Neutrophil (primary cell): ENCODE measurements around the gene DGKG.

Source experiments
- H3K27ac ChIP-seq: fragments of 200-600 bp; sonication (generic); 2 replicates; pipeline ENCODE4 v1.5.1; 2016; ENCODE audit warnings: mild to moderate bottlenecking, moderate library complexity
- H3K27me3 ChIP-seq: fragments of 200-600 bp; sonication (generic); 2 replicates; pipeline ENCODE4 v1.6.0; 2016; ENCODE audit warnings: mild to moderate bottlenecking
- H3K36me3 ChIP-seq: fragments of 200-600 bp; sonication (generic); 2 replicates; pipeline ENCODE4 v1.5.1; 2017
- H3K4me1 ChIP-seq, 2 experiments: fragments of 200-600 bp in 1 of 2; sonication (generic) in 1 of 2; 1 replicate in 1 of 2; 2 replicates in 1 of 2; pipeline versions ENCODE4 v1.5.1 to v1.6.1; 2013 to 2016; ENCODE audit warnings: low read depth in 1 of 2, low read length in 1 of 2, mild to moderate bottlenecking in 1 of 2, moderate library complexity in 1 of 2; ENCODE audit not compliant: control insufficient read depth in 1 of 2, insufficient read depth in 1 of 2
- H3K4me3 ChIP-seq, 2 experiments: fragments of 200-600 bp in 1 of 2; sonication (generic) in 1 of 2; 1 replicate in 1 of 2; 2 replicates in 1 of 2; pipeline ENCODE4 v1.5.1; 2013 to 2016; ENCODE audit warnings: low read depth in 1 of 2, low read length in 1 of 2, mild to moderate bottlenecking in 1 of 2, moderate library complexity in 1 of 2
- H3K9me3 ChIP-seq: fragments of 200-600 bp; sonication (generic); 2 replicates; pipeline ENCODE4 v1.5.1; 2016
- CTCF ChIP-seq: fragments of 200-600 bp; sonication (generic); IDR thresholded peaks from 2 replicates; pipeline ENCODE4 v1.5.1; 2016; ENCODE audit warnings: antibody characterized with exemption

The DGKG gene

GRCh38 chr3:186359078-186359477 is 3.0 kb downstream of the DGKG start:
- H3K27ac ChIP-seq: peak overlapping the region; percentile 84
- H3K36me3 ChIP-seq: no peaks in the 10 kb centered on the region
- TF ChIP-seq CTCF: no peak
- no peak overlapping the region for H3K4me3 ChIP-seq
- peaks cover 48 to 68% of the 10 kb centered on the region in 2 experiments for H3K4me1 ChIP-seq
- no peaks in the 10 kb centered on the region for H3K27me3 ChIP-seq
- H3K9me3 ChIP-seq: no peaks in the 10 kb centered on the region

- Histone ChIP-seq H3K27me3 (no peaks in the 10 kb centered on the region), H3K4me3 (no peak overlapping the region), H3K36me3 (no peaks in the 10 kb centered on the region), H3K9me3 (no peaks in the 10 kb centered on the region), H3K27ac (no peak overlapping the region), H3K4me1 (peaks cover 39 to 69% of the 10 kb centered on the region in 2 experiments)
- no peak for TF ChIP-seq CTCF
Observed at GRCh38 chr3:186356152-186356551, 5.9 kb downstream of the DGKG start.

GRCh38 chr3:186354100-186354499 is 7.9 kb downstream of the DGKG start:
- no peak overlapping the region for H3K4me3 ChIP-seq
- TF ChIP-seq CTCF: no peak
- peak overlapping the region; percentile 29 for H3K27ac ChIP-seq

GRCh38 chr3:186352369-186352768 is 9.7 kb downstream of the DGKG start:
- Histone ChIP-seq H3K27me3 (no peaks in the 10 kb centered on the region), H3K27ac (peak overlapping the region; percentile 5), H3K4me1 (peaks cover 35 to 57% of the 10 kb centered on the region in 2 experiments), H3K9me3 (no peaks in the 10 kb centered on the region), H3K36me3 (no peaks in the 10 kb centered on the region), H3K4me3 (no peak overlapping the region)
- TF ChIP-seq CTCF: no peak

More at GRCh38 chr3:186354100-186354499, 7.9 kb downstream of the DGKG start:
- no peaks in the 10 kb centered on the region for H3K36me3 ChIP-seq
- H3K9me3 ChIP-seq: no peaks in the 10 kb centered on the region
- no peaks in the 10 kb centered on the region for H3K27me3 ChIP-seq
- H3K4me1 ChIP-seq: peaks cover 26 to 56% of the 10 kb centered on the region in 2 experiments

GRCh38 chr3:186342197-186342596 is 19.8 kb downstream of the DGKG start:
- no peaks in the 10 kb centered on the region for H3K36me3 ChIP-seq
- H3K27ac ChIP-seq: peak overlapping the region; percentile 64
- H3K4me1 ChIP-seq: peaks cover 41 to 52% of the 10 kb centered on the region in 2 experiments
- no peaks in the 10 kb centered on the region for H3K27me3 ChIP-seq
- H3K9me3 ChIP-seq: no peaks in the 10 kb centered on the region
- TF ChIP-seq CTCF: no peak
- peak overlapping the region; percentile 1 to 16 for H3K4me3 ChIP-seq

- no peak for TF ChIP-seq CTCF
- no peak overlapping the region for H3K4me3 ChIP-seq
- H3K27me3 ChIP-seq: no peaks in the 10 kb centered on the region
- H3K27ac ChIP-seq: peak overlapping the region; percentile 54
- peaks cover 41 to 51% of the 10 kb centered on the region in 2 experiments for H3K4me1 ChIP-seq
- H3K9me3 ChIP-seq: no peaks in the 10 kb centered on the region
- H3K36me3 ChIP-seq: no peaks in the 10 kb centered on the region
Observed at GRCh38 chr3:186340204-186340603, 21.8 kb downstream of the DGKG start.
